Naive B cell (primary cell): Measurements from ENCODE around the gene REP15. TPM values are rescaled to one million over a fixed set of nuclear protein-coding genes. Genes with fewer than 3 reads are reported as not detected.
A peak's percentile ranks its signal among the peaks of the same experiment; 100 is the strongest.
"Not testable (repeated sequence)": the region's sequence is repeated elsewhere in the genome, so short reads cannot be mapped to it uniquely, and the experiment has no call there.

Source experiments
- ATAC-seq, 2 donors: fragments of 150-1000 bp; cut with Tn5 transposase; 2 replicates each; pipeline ENCODE4 v1.10.0; 2021; ENCODE audit warnings: low read depth in 2 of 2, mild to moderate bottlenecking in 2 of 2, moderate library complexity in 2 of 2
- DNase-seq: peaks from one replicate; pipeline ENCODE4 v3.0.0; 2022
- H3K27ac Mint-ChIP-seq, 6 donors: one replicate each; pipeline ENCODE4 v1.8.0; 2020 to 2022; ENCODE audit warnings: mild to moderate bottlenecking in 6 of 6, mixed read lengths in 6 of 6, moderate library complexity in 5 of 6, inconsistent platforms in 2 of 6
- H3K27me3 Mint-ChIP-seq, 3 donors: one replicate each; pipeline ENCODE4 v1.8.0; 2021 to 2022; ENCODE audit warnings: mixed read lengths in 3 of 3, mild to moderate bottlenecking in 1 of 3
- H3K36me3 Mint-ChIP-seq, 2 donors: one replicate each; pipeline ENCODE4 v1.8.0; 2020 to 2022; ENCODE audit warnings: mixed read lengths in 2 of 2, inconsistent platforms in 1 of 2, mild to moderate bottlenecking in 1 of 2
- H3K4me1 Mint-ChIP-seq, 3 donors: one replicate each; pipeline ENCODE4 v1.8.0; 2020 to 2022; ENCODE audit warnings: mixed read lengths in 3 of 3, inconsistent platforms in 1 of 3, mild to moderate bottlenecking in 1 of 3, moderate library complexity in 1 of 3
- H3K4me3 Mint-ChIP-seq, 8 donors: one replicate each; pipeline ENCODE4 v1.8.0; 2020 to 2022; ENCODE audit warnings: mild to moderate bottlenecking in 8 of 8, mixed read lengths in 8 of 8, moderate library complexity in 8 of 8, inconsistent platforms in 2 of 8
- H3K9me3 Mint-ChIP-seq, 7 donors: one replicate each; pipeline ENCODE4 v1.8.0; 2020 to 2022; ENCODE audit warnings: mixed read lengths in 7 of 7, mild to moderate bottlenecking in 5 of 7, inconsistent platforms in 2 of 7, moderate library complexity in 1 of 7
- polyA plus RNA-seq, 6 donors: library from polyadenylated mRNA; unstranded; fragments of 300-500 nt; fragmentation: Illumina TruSeq; gene quantifications; one replicate each; pipeline ENCODE4 v1.2.3, GENCODE V29; 2021; ENCODE audit warnings: low read depth in 6 of 6

REP15 gene, protein sequence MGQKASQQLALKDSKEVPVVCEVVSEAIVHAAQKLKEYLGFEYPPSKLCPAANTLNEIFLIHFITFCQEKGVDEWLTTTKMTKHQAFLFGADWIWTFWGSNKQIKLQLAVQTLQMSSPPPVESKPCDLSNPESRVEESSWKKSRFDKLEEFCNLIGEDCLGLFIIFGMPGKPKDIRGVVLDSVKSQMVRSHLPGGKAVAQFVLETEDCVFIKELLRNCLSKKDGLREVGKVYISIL
- 1 to 10 TPM in 1 of 6 donors, under 1 TPM in 2, not detected in 3; 0.42 to 2.3 (median 0.47) TPM for polyA plus RNA-seq

DNA sequence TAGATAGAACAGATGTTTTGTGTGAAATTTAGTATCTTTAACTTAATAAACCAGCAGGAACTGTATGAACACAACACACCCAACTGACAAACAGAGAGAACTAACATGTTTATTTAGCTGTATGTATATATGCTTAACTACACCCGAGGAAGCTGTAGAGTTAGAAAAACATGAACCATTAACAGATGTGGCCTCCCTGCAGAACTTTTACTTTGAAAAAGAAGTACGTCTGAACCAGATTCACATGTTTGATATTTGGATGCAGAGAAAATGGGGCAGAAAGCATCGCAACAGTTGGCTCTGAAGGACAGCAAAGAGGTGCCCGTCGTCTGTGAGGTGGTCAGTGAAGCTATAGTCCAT, at the start of gene REP15:
REP15 (plus strand) TSS at position 155 of the 360 bp plus-strand sequence; CDS start at position 271, 116 bp downstream.
- DNase-seq (no peak), ATAC-seq (no peak)
- Mint-ChIP-seq H3K9me3 (no peaks in the 10 kb centered on the region), H3K36me3 (peaks cover 0 to 17% of the 10 kb centered on the region in 2 donors), H3K4me1 (no peaks in the 10 kb centered on the region), H3K27ac (peak within 1 kb of the TSS in 2 of 6 donors; percentile 45 to 54), H3K4me3 (no peak within 1 kb of the TSS), H3K27me3 (peaks cover 0 to 7% (median 0%) of the 10 kb centered on the region in 3 donors)

DNA sequence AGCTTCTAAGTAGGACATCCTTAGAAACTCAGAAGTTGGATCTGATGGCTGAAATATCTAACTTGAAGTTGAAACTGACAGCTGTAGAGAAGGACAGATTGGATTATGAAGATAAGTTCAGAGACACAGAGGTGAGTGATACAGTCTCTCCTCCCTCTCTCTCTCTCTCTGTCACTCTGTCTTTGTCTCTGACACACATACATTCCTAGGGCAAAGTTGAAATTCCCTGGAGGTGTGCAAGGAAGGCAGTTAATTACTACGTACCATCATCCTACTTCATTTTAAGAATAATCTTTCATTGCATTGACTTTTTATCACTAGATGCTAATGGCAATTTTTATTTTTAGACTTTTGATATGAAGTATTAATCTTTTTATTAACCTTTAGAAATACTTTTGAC, 46.2 kb upstream of the REP15 start:
- Mint-ChIP-seq H3K4me1 (no peaks in the 10 kb centered on the region), H3K27ac (no peak overlapping the region), H3K36me3 (peaks cover 0 to 7% of the 10 kb centered on the region in 2 donors), H3K9me3 (no peaks in the 10 kb centered on the region), H3K27me3 (no peaks in the 10 kb centered on the region), H3K4me3 (no peak overlapping the region)
- DNase-seq (no peak), ATAC-seq (no peak)

DNA sequence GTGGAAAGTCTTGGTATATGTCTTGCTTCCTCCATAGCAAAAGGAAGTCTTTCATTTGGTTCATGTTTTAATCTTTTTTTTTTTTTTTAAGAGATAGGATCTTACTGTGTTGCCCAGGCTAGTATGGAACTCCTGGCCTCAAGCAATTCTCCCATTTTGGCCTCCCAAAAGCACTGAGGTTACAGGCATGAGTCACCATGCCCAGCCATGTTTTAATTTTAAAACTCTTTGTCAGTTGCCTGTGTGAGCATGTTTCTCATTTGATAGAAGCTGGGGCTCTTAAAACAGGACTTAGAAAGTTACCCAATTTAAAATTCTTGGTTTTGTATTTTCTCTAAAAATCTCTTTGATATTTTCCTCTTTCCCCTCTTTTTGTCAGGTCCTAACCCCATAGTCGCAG, 45.0 kb upstream of the REP15 start:
- no peak overlapping the region for H3K4me3 Mint-ChIP-seq
- H3K27me3 Mint-ChIP-seq: no peaks in the 10 kb centered on the region
- peaks cover 0 to 7% of the 10 kb centered on the region in 2 donors for H3K36me3 Mint-ChIP-seq
- DNase-seq (no peak), ATAC-seq (no peak)
- no peaks in the 10 kb centered on the region for H3K9me3 Mint-ChIP-seq
- H3K4me1 Mint-ChIP-seq: no peaks in the 10 kb centered on the region
- H3K27ac Mint-ChIP-seq: no peak overlapping the region

DNA sequence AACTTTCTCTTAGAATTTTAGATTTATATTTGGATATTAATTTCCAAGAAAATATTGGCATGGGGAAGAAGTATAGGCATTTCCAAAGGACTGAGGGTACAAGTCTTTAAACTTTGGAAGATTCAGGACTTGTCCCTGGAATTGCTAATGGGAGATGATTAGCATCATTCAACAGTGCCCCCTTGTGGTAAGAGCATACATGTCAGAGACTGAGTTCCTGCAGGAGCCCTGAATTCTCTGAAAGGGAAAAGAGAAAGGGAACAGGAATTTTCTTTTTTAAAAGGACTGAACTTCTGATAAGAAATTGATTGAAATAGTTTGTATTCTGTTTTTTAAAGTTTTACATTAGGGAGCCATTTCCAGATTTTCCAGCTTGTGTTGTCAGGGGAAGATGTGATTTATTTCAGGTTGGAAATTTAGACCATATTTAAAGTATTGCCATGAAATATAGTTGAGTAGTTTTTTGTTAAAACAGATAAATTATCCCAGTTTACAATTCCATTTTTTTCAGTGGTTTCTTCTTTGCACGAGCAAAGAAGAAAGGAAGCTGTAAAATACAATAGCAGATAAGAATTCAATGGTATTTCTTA, 44.0 kb upstream of the REP15 start:
- ATAC-seq (no peak), DNase-seq (peak; percentile 38)
- H3K4me3 Mint-ChIP-seq: no peak overlapping the region
- H3K27ac Mint-ChIP-seq: no peak overlapping the region
- H3K27me3 Mint-ChIP-seq: no peaks in the 10 kb centered on the region
- H3K4me1 Mint-ChIP-seq: no peaks in the 10 kb centered on the region
- H3K9me3 Mint-ChIP-seq: no peaks in the 10 kb centered on the region
- H3K36me3 Mint-ChIP-seq: peaks cover 4 to 5% of the 10 kb centered on the region in 2 donors

- no peak for DNase-seq
- Mint-ChIP-seq H3K27me3 (no peaks in the 10 kb centered on the region), H3K4me3 (no peak overlapping the region), H3K36me3 (peaks cover 0 to 6% of the 10 kb centered on the region in 2 donors), H3K4me1 (no peaks in the 10 kb centered on the region), H3K27ac (peak overlapping the region in 1 of 6 donors; percentile 19), H3K9me3 (no peaks in the 10 kb centered on the region)
- no peak for ATAC-seq
Measured at GRCh38 chr12:27653661-27654060, 42.6 kb upstream of the REP15 start.

DNA sequence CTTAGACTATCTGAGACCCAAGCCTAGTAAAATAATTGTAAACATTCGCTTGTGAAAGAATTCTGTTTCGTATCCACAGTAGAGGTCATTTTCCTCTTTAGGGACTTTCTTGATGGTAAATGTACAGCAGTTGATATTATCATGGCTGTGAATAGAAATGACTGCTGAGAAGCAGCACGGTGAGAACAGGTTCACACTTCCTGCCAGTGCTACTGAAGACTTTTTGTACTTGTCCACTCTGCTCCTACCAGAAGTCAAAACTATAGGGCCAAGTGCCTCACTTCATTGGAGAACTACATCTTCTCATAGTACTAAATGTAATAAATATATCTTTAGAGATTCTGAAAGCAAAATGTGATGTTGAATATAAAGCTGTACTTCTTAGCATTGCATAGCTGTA, 40.8 kb upstream of the REP15 start:
- H3K4me3 Mint-ChIP-seq, H3K27ac Mint-ChIP-seq, ATAC-seq, DNase-seq, H3K4me1 Mint-ChIP-seq, H3K27me3 Mint-ChIP-seq, H3K9me3 Mint-ChIP-seq: not testable (repeated sequence)
- peaks cover 0 to 14% of the 10 kb centered on the region in 2 donors for H3K36me3 Mint-ChIP-seq

GRCh38 chr12:27657296-27657695, 39.0 kb upstream of the REP15 start:
- no peaks in the 10 kb centered on the region for H3K27me3 Mint-ChIP-seq
- no peaks in the 10 kb centered on the region for H3K9me3 Mint-ChIP-seq
- no peak overlapping the region for H3K4me3 Mint-ChIP-seq
- ATAC-seq (no peak), DNase-seq (no peak)
- peaks cover 0 to 27% of the 10 kb centered on the region in 2 donors for H3K36me3 Mint-ChIP-seq
- H3K27ac Mint-ChIP-seq: no peak overlapping the region
- no peaks in the 10 kb centered on the region for H3K4me1 Mint-ChIP-seq

DNA sequence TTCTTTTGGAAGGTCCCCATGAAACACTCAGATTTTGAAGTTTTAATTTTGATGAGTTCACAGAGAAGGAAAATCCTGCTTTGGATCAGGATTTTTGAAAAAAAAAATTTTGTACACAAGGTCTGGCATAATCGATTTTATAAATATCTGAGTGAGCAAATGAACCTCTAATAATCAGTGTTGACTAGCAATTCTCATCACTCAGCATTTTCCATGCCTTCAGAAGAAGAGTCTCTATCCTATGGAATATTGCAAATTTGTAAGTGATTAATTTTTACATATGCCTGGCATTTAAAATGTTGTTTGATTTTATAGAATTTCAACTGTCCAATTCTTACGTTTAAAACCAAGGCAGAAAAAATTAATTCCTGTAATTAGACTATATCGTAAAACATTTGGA, 30.5 kb upstream of the REP15 start:
- no peaks in the 10 kb centered on the region for H3K9me3 Mint-ChIP-seq

GRCh38 chr12:27666510-27666909, 29.7 kb upstream of the REP15 start:
- no peaks in the 10 kb centered on the region for H3K4me1 Mint-ChIP-seq
- ATAC-seq: no peak
- no peak overlapping the region for H3K27ac Mint-ChIP-seq
- H3K4me3 Mint-ChIP-seq: no peak overlapping the region
- DNase-seq: no peak
- no peaks in the 10 kb centered on the region for H3K9me3 Mint-ChIP-seq
- no peaks in the 10 kb centered on the region for H3K27me3 Mint-ChIP-seq
- peaks cover 21 to 40% of the 10 kb centered on the region in 2 donors for H3K36me3 Mint-ChIP-seq

More for the DNA sequence above, 30.5 kb upstream of the REP15 start:
- no peaks in the 10 kb centered on the region for H3K4me1 Mint-ChIP-seq
- no peak overlapping the region for H3K4me3 Mint-ChIP-seq
- ATAC-seq: no peak
- H3K27ac Mint-ChIP-seq: no peak overlapping the region
- peaks cover 21 to 45% of the 10 kb centered on the region in 2 donors for H3K36me3 Mint-ChIP-seq
- DNase-seq: no peak
- no peaks in the 10 kb centered on the region for H3K27me3 Mint-ChIP-seq

DNA sequence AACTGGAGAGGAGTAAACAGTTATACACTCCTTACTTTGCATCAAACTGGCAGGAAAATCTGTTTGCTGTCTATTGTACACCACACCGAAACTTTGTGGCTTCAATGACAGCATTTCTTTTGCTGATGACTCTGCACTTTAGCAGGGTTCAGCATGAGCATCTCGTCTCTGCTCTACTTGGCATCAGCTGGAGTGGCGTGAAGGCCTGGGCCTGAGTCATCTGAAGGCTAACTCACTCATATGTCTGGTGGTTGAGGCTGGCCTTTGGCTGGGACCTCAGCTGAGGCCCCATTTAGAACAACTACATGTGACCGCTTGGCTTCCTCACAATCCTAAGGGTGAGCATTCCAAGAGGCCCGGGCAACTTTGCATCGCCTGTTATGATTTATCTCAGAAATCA, 28.7 kb upstream of the REP15 start:
- Mint-ChIP-seq H3K27me3 (no peaks in the 10 kb centered on the region), H3K4me3 (no peak overlapping the region), H3K9me3 (no peaks in the 10 kb centered on the region), H3K4me1 (no peaks in the 10 kb centered on the region), H3K36me3 (peaks cover 21 to 31% of the 10 kb centered on the region in 2 donors), H3K27ac (peak overlapping the region in 1 of 6 donors; percentile 73)
- ATAC-seq: no peak
- DNase-seq: no peak

- Mint-ChIP-seq H3K9me3 (no peaks in the 10 kb centered on the region), H3K4me1 (no peaks in the 10 kb centered on the region), H3K27me3 (no peaks in the 10 kb centered on the region), H3K27ac (no peak overlapping the region), H3K4me3 (no peak overlapping the region), H3K36me3 (peaks cover 13 to 26% of the 10 kb centered on the region in 2 donors)
- no peak for DNase-seq
- no peak for ATAC-seq
Measured at GRCh38 chr12:27672051-27672450, 24.2 kb upstream of the REP15 start.

- H3K4me1 Mint-ChIP-seq: no peaks in the 10 kb centered on the region
- H3K9me3 Mint-ChIP-seq: no peaks in the 10 kb centered on the region
- no peaks in the 10 kb centered on the region for H3K27me3 Mint-ChIP-seq
- H3K36me3 Mint-ChIP-seq: peaks cover 16 to 32% of the 10 kb centered on the region in 2 donors
- H3K27ac Mint-ChIP-seq: no peak overlapping the region
- no peak overlapping the region for H3K4me3 Mint-ChIP-seq
- ATAC-seq (no peak), DNase-seq (no peak)
Measured at GRCh38 chr12:27672643-27673042, 23.6 kb upstream of the REP15 start.

GRCh38 chr12:27673101-27673718, 23.0 kb upstream of the REP15 start:
- Mint-ChIP-seq H3K27me3 (no peaks in the 10 kb centered on the region), H3K4me3 (no peak overlapping the region), H3K27ac (no peak overlapping the region), H3K4me1 (no peaks in the 10 kb centered on the region), H3K9me3 (no peaks in the 10 kb centered on the region), H3K36me3 (peaks cover 14 to 32% of the 10 kb centered on the region in 2 donors)
- ATAC-seq (no peak), DNase-seq (no peak)

GRCh38 chr12:27674989-27675388, 21.3 kb upstream of the REP15 start:
- H3K27me3 Mint-ChIP-seq: no peaks in the 10 kb centered on the region
- ATAC-seq (no peak), DNase-seq (no peak)
- no peaks in the 10 kb centered on the region for H3K4me1 Mint-ChIP-seq
- H3K4me3 Mint-ChIP-seq: no peak overlapping the region
- H3K27ac Mint-ChIP-seq: no peak overlapping the region
- H3K9me3 Mint-ChIP-seq: peaks cover 0 to 2% (median 0%) of the 10 kb centered on the region in 7 donors
- H3K36me3 Mint-ChIP-seq: peaks cover 15 to 31% of the 10 kb centered on the region in 2 donors
